ENCODE measurements around the gene TRPV4.
"Not testable (repeated sequence)": the region's sequence is repeated elsewhere in the genome, so short reads cannot be mapped to it uniquely, and the experiment has no call there.

The TRPV4 gene

DNA sequence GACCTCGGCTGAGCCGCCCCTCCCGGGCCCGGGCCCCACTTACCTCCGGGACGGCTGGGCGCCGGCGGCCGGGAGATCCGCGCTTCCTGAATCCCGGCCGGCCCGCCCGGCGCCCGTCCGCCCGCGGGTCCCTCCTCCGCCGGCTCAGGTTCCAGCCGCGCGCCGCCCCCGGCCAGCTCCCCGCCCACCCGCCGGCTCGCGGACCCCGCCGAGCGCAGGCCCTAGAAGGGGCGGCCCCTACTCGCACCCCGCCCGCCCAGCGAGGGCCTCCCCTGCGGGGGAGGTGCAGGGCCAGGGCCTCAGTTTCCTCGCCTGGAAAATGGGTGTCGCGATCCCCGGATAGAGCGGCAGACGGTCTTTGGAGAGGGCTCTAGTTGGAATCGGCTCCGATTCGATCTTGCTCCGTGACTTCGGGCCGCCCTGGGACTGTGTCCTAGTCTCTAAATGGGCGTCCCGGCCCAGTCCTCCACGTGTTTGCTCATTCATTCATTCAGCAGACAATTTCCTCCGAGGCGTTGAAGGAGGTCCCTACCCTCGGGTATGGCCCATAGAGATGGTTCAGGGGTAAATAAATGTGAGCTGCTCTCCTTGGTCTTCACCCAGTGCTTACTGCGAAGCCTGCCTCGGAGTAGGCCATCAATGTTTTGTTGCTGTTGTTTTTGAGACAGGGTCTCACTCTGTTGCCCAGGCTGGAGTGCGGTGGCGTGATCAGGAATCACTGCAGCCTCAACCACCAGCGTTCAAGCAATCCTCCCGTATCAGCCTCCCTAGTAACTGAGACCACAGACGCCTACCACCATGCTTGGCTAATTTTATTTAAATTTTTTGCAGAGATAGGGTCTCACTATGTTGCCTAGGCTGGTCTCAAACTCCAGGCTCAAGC, at the start of gene TRPV4:
Gene TRPV4 (minus strand): TSS at position 92 of the 883 bp plus-strand sequence. CDS start 18,602 bp downstream, outside the sequence.
- DNase-seq: no peak

DNA sequence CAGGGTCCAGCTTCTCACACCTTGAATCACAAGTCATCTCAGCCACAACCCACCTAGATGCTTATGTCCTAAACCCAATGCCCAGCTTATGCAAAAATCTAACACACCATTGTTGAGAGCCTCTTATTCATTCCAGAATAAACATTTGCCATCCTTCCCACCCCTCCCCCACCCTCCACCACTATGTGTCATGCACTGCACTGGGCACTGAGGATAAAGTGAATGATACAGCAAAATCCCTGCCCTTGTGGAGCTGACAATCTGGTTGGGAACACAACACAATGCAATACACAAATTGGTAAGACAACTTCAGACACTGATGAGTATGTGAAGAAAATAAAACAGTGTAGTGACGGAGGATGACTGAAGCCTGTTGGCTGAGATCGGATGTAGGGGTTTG, 48.6 kb upstream of the TRPV4 start:
- DNase-seq: no peak

DNA sequence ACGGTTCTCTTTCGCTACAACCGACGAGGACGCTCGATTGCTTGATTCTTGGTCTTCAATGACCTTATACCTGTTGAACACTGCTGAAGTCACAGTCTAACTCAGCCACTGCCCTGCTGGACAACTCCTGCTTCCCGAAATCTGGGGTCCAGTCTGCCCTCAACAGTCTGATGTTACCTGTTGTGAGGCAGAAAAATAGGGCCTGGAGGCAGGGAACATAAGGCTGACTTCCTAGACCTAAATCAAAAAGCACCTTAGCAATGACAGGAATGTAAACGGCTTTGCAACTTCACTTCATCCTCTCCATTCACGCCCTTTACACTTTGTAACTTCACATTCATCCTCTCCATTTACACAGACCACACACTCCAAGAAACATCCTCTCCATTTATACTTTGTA, 47.7 kb upstream of the TRPV4 start:
- DNase-seq: no peak

DNA sequence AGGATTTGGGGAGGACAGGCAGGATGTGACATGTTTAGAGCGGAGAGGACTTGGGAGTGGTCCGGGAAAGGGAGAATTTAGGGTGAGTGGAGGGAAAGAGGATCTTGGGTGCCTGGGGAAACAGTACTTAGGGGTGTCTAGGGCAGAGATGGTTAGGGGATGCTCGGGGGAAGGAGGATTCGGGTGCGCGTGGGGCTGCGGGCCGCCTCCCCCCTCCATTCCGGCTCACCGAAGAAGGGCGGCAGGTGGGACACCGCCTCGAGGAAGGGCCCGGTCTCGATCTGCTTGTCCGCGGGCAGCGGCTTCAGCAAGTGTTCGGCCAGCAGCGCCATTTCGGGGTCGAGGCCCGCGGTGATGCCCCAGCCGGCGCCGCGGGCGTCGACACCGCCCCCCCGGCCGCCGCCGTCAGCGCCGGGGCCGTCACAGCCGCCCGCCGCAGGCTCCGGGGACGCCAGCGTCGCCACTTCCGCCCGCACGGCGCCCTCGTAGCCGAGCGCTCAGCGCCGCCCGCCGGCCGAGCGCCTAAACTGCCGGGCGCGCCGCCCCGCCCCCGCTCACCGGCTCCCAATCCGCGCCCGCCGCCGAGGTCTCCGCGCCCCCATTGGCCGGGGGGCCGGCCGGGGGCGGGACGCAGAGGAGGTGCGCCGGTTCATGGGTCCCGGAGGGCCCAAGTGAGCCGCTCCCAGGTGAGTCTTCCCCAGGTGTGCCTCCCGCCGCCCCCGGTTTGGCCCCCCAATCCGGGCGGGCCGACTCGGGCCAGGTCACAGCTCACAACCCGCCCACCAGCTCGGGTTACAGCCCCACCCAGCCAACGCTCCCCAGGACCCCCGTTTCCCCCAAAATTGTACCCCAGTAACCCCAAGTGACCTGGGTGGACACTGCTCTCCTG, 47.1 kb upstream of the TRPV4 start, which contains the start of gene GLTP:
Gene GLTP (minus strand): TSS at position 499 of the 889 bp plus-strand sequence. CDS start 167 bp downstream, at position 332.
- peak; percentile 88 for DNase-seq

DNA sequence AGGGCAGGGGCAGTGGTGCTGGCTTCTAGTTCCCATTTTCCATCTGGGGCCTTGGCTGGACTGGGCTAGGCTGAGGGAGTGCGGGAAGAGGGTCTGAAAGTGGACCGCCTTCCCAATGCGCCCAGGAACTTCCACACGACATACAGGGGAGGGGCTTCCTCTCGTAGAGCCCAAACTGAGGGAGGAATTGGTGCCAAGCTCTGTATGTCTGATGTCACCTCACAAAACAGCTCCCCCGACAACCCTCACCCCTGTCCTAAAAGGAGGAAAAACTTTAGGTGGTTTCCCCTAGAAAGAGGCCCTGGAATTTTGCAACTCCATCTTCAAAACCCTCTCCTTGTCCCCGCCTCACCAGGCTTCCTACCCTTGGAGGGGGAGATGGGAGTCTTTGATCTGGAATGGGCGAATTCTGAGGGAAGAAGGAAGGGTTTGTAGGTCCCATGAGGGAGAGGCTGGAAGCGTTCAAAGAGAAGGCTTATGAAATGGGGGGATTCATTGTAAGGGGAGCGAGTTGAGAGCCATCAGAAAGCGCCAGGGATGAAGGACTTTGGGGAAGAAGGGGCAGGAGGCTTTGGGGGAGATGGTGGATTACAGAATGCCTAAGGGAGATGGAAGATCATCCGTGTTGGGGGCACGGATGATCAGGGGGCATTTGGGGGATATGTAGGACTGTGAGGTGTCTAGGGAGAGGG, 46.3 kb upstream of the TRPV4 start:
- DNase-seq: peak; percentile 32

DNA sequence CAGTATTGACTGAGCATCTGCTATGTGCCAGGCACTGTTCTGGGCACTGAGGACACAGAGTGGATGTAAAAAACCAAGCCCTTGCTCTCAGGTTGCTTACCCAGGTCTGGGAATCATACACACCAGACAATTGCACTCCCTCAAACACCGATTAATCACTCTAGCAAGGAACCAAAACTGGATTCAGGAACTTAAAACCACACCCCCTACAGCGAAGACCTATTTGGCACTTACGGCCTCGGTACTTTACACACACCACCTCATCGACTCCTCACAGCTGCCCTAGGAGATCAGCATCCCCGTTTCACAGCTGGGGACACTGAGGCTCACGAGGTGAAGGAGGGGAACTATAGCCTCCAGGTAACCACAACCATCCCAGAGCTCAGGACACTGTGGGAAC, 45.6 kb upstream of the TRPV4 start:
- no peak for DNase-seq

DNA sequence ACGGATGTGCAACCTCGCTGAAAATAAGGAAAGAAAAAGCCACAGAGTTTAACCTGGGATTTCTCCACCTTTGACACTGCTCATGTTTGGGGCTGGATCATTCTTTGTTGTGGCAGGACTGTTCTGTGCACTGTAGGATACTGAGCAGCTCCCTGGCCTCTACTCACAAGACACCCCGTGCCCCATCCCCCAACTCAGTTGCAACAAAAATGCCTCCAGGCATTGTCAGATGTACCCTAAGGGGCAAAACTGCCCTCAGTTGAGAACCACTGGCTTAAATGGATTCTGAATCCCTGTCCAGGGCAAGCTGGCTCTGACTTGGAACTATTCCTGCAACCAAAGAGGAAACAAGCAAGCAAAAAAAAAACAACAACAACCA, 45.0 kb upstream of the TRPV4 start:
- DNase-seq: no peak

DNA sequence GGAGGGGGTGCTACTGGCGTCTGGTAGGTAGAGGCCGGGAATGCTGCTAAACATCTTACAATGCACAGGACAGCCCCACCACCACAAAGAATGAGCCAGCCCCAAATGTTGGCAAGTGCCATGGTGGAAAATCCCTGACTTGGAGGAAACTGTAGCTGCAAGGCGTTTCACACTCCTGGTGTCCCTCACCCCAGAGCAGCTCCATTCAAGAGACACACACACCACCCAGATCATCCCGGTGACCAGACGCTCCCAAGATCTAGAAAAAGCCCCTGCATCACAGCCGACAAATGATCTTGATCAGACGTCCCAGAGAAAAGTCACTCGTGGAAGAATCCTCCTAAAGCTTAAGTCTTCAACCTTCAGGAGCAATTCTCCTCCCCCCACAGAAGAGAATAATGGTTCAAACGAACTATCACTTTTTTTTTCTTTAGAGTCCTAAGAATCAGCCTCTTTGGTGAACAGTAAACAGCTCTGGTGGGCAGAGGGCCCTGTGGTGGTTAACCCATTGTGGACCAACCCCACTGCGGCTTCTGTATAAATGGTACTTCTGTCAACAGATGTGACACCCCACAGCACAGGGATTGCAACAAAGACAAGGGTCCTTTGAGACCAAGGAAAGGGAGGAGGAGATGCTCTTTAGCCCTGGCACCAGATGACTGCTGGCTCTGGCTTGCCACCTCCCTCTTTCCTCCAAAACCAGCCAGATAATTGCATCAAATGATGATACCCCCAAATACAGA, 44.5 kb upstream of the TRPV4 start:
- no peak for DNase-seq

DNA sequence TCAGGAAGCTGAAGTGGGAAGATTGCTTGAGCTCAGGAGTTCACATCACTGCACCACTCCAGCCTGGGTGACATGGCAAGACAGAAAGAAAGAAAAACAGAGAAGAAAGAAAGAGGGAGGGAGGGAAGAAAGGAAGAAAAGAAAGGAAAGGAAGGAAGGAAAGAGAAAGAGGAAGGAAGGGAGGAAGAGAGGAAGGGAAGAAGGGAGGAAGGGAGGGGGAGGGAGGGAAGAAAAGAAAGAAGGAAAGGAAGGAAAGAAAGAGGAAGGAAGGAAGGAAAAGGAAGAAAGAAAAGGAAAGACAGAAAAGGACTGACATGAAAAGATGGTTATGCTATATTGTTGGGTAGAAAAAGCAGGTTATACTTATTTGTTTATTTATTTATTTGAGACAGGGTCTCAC, 43.2 kb upstream of the TRPV4 start:
- DNase-seq: no peak

DNA sequence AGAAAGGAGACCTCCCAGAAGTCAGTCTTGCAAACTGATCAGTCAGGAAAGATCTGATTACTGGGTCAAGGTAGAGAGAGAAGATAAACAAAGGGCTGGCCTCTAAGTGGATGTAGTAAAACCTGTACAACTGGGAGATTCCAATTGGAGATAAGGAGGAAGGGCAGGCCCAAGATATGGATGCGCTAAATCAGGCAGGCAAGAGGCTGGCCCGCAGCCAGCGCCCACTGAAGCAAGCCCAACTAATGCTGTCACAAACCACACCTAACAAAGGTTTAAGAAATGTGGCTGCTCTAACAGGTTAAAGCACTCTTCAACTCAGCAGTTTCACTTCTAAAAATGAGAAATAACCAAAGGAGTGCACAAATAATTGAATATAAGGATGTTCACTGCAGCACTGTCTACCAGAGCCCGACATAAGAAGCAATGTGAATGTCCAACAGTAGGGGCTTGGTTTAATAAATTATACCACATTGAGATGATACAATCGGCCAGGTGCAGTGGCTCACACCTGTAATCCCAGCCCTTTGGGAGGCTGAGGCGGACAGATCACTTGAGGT, 42.5 kb upstream of the TRPV4 start:
- DNase-seq: no peak

DNA sequence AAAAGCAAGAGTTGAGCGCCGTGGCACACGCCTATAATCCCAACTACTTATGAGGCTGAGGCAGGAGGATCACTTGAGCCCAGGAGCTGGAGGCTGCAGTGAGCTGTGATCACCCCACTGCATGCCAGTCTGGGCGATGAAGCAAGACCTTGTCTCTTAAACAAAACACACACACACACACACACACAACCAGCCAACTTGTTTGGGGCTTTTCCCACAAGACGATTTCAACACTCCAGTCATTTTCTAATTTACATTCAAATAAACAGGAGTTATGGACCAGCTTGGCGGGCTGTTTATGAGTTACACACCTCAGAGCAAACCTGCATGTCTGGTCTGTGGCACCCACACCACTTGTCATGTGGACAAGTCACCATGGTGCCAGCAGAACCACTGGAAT, 40.5 kb upstream of the TRPV4 start:
- DNase-seq: no peak

DNA sequence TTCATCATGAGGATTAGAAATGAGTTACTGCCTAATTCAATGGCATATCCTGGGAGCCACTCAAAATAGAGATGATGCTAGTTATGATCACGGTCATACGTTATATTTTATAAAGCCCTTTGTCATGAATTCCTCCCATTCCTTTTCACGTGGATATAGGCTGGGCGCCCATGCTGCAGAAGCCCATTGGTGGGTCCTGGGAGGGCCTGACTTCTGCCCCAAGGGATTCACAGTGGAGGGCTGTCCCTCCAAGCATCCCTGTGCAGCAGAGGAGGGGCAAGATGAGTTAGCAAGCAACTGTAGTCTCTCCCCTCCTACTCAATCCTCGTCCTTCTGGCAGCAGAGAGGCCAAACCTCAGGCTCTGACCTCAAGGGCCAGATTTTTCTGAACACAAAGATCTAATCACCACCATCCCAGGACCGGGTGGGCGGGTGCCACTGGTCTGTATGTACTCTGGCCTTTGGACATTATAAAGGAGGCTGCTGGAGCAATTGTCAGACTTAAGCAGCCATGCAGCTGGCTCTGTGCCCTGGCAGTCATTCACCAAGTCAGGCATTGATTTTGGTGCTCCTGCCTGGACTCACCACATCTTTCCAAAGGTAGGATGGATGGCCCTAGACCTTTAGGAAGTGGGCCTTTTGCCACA, 38.6 kb upstream of the TRPV4 start:
- no peak for DNase-seq

DNA sequence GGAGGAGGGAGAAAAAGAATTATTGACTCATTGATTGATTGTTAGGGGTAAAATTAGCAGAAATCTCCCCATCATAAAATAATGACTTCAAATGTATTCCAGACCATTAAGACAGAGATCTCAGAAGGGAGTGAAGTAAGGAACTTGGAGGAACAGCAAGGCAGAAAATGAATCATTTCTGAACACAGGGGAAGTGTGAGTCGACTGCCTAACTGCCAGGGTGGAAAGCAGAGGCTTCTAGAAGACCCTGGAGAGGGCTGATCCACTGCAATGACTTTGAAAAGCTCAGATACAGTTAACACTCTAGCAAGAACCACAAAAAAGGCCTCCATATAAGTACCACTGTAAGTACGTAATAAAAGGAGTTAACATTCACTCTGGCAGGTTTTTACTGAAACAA, 37.5 kb upstream of the TRPV4 start:
- no peak for DNase-seq

DNA sequence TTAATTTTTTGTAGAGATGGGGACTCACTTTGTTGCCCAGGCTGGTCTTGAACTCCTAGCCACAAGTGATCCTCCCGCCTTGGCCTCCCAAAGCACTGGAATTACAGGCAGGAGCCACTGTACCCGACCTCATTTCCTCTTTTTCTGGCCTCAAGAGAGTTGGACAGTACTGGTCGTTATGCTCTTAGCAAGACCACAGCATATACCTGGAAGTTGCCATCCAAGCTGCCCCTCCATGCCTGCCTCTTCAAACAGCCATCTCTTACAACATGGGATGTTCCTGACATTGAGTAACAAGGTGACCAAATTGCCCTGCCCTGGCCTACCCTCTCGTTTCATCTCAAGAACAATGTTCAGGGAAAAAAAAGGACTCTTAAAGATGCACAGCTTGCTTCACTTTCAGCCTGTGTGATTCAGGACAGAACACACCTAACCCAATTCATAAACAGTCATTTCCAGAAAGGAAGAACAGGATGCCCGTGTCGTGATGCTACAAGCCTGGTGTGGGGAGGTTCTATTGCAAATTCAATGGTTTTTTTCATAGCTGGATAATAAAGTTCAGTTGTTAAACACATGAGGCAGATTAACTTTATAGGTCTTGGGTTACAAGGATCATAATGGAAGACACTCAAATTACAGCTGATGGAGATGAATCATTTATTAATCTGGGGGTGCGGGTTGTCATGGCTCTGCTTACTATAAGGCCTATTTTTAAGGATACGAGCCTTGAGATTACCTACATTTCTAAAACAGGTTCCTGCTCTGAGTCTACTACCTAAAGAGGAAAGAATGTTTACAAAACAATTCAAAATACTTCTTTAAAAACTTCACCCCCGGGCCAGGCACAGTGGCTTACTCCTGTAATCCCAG, 35.2 kb upstream of the TRPV4 start:
- no peak for DNase-seq

DNA sequence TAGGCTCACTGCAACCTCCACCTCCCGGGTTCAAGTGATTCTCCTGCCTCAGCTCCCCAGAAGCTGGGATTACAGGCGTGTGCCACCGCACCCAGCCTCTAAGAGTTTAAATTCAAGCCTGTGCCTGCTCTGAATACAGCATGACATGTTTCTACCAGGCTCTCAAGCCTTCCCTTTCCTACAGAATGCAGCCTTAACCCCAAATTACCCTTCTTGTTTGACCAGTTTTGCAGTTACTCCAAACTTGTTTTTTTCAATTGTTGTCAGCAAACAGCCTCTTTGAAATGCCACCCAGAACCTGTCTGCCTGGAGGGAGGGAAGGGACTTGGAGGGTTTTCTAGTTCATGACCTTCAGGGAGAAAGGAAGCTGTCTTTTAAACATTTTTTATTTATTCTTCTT, 31.7 kb upstream of the TRPV4 start:
- no peak for DNase-seq

DNA sequence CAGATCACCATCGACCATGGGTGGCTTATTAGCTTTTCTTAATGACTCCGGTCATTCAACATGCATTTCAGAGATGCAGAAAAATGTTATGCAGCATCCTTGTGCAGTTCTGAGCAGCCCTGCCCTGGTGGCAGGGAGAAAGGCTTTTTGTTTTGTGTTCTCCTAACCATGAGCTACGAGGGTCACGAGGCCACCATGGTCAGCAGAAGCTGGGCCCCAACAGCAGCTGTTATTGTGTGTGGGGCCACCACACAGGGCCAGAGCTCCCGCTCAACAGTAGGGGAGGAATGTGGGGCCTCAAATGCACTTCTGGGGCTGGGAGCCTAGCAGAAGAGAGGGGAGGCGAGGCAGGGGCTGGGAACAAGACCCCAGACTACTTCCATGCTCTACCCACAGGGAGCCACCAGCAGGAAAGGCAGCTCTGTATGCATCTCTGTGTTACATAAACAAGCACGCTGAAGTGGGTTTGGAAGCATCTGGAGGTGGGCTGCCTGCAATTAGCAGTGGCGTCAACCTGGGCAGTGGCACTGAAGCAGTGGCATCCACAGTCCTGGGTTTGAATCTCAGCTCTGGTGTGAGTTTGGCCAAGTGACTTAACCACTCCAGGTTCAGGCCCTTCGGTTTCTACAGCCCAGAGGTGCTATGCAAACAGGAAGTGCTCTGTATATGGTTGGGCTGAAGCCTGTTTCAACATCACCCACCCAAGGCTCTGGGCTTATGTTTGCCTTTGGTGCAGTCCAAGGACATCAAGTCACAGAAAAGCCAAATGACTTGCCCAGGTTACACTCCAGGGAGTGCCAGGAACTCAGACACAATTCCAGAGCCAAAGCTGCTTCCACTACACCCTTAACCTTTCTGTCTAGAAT, 30.9 kb upstream of the TRPV4 start:
- DNase-seq: no peak

DNA sequence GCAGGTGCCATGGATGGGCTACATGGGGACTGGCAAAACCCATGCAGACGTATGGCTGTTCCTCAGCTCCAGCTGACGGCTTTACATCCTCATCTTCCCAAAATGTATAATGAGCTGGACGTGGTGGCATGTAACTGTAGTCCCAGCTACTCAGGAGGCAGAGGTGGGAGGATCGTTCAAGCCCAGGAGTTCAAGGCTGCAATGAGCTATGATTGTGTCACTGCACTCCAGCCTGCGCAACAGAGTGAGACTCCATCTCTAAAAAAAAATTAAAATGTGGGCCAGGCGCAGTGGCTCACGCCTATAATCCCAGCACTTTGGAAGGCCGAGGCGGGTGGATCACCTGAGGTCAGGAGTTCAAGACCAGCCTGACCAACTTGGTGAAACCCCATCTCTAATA, 29.3 kb upstream of the TRPV4 start:
- not testable (repeated sequence) for DNase-seq

DNA sequence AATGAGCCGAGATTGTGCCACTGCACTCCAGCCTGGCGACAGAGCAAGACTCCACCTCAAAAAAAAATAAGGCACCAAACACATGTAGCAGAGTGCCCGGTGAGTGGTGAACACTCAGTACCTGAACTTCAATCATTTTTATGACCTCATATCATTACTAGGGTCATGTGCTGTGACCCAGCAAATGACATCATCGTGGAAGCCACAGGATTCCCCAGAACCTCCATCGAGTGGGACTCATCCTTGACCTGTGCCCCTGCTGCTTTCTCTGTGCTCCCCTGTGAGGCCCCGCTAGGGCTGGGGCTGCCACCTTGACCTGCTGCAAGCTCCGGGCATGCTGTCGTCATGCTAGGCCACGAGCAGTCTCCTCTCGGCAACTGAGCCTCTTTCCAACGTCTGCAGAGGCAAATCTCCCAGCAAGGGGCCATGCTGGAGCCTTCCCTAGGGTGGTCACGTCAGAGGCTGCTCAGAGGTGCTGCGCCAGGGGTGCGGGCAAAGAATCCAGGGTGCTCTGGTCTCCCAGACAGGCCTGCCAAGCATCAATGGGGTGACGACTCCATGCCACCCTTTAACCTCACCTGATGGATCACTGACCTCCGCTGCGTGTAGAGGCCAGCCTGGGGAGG, 28.6 kb upstream of the TRPV4 start:
- peak; percentile 35 for DNase-seq

DNA sequence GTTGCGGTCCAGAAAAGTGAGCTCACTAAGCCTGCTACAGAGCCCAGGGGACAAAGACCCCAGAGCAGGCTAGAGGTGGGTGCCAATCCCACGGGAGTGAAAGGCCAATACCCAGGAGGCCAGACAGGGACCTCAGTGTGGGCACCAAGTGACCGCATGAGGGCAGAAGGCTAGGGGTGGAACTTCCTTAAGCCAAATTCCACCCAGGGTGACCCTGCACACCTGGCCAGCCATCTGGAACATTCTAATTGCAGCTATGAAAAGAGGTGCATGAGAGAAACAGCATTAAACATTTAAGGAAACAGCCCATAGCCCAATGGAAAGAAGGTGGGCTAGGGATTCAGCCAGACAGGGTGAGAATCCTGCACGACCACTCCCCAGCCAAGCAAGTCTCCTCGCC, 27.8 kb upstream of the TRPV4 start:
- no peak for DNase-seq
